GM21576 (cell line): ENCODE data around the gene MIP.
"Not testable (repeated sequence)": the region's sequence is repeated elsewhere in the genome, so short reads cannot be mapped to it uniquely, and the experiment has no call there.

Experiments
- ATAC-seq: cut with Tn5 transposase; IDR thresholded peaks from one replicate; pipeline ENCODE4 v1.9.1; 2021; ENCODE audit warnings: mild to moderate bottlenecking, moderate library complexity; ENCODE audit not compliant: unreplicated experiment

Gene MIP

DNA sequence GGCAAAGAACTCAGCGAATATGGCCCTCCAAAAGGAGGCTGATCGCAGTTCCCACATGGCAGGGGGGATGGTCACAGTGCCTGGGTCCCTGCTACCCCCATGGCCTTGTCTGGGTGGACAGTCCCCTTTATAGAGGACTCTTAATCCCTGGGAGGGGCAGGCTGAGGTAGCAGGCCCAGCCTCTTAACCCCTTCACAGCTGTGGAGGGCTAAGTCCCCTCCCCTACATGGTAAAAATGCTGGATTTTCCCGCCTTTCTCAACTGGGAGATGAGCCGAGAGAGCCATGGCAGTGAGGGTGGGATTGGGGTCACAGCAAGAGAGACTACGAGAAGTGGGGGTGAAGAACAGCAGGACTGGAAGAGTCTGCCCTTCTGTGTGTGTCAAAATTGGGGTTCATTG, at the start of gene MIP:
Gene MIP, minus strand, starts transcription at position 101 of the 400 bp plus-strand sequence. Its CDS starts 44 bp downstream, at position 57.
- no peak for ATAC-seq

DNA sequence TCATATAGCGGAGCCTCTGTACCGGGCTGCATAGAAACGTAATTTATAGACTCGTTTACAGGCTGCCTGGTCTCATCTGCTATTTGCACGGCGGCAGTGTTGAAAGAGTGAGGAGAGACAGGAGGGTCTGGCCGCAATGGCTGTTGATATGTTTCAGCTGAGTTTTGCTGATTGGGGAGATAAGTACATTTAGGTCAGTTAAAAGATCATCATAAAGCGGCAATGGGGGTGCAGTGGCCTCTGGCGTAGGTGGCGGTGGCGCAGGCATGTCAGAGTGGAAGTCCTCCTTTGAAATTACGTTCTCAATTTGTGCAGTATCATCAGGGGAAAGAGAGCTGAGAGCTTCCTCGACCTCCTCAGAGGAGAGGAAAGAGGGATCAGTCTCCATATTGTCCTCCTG, 45.4 kb upstream of the MIP start:
- ATAC-seq: not testable (repeated sequence)

DNA sequence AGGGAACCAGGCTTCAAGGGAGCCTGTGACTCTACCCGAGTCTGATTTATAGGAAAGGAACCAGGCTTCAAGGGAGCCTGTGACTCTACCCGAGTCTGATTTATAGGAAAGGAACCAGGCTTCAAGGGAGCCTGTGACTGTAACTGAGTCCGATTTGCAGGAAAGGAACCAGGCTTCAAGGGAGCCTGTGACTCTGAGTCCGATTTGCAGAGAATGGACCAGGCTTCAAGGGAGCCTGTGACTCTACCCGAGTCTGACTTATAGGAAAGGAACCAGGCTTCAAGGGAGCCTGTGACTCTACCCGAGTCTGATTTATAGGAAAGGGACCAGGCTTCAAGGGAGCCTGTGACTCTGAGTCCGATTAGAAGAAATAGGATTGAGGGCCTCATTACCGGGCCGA, 45.0 kb upstream of the MIP start:
- not testable (repeated sequence) for ATAC-seq

DNA sequence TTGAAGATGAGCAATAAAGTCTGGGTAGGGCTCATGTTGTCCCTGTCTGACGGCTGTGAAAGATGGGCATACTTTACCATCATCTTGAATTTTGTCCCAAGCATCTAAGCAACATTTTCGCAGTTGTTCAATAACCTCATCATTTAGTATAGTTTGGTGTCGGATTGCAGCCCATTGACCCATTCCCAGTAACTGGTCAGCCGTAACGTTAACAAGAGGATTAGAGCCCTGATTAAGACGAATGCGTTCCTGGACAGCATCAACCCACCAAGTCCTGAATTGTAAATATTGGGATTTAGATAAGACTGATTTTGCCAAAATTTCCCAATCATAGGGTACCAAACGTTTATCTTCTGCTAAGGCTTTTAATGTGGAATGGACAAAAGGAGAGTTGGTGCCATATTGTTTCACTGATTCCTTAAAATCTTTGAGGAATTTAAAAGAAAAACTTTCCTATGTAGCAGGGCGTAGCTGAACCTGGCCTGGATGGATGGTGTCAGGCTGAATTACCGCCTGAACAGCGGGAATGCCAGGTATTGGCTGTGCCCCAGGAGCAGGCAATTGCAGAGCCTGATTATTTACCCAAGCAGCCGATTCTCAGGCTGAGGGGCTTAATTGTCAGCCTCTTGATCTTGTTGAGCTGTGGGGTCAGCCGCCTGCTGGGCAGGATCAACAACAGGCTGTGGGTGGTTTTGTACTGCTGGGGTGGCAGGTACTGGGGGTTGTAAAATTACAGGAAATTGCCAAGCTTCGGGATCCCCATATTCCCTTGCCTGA, 43.9 kb upstream of the MIP start:
- not testable (repeated sequence) for ATAC-seq

DNA sequence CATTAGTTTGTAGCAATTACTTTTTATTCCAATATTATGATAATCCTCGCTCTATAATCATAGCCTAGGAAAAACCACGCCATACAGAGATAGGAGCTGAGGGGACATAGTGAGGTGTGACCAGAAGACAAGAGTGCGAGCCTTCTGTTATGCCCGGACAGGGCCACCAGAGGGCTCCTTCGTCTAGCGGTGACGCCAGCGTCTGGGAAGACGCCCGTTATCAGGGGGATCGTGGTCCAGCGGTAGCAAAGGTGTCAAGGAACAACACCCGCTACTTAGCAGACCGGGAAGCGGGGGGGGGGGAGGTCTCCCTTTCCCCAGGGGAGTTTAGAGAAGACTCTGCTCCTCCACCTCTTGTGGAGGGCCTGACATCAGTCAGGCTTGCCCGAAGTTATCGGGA, 42.2 kb upstream of the MIP start:
- not testable (repeated sequence) for ATAC-seq

DNA sequence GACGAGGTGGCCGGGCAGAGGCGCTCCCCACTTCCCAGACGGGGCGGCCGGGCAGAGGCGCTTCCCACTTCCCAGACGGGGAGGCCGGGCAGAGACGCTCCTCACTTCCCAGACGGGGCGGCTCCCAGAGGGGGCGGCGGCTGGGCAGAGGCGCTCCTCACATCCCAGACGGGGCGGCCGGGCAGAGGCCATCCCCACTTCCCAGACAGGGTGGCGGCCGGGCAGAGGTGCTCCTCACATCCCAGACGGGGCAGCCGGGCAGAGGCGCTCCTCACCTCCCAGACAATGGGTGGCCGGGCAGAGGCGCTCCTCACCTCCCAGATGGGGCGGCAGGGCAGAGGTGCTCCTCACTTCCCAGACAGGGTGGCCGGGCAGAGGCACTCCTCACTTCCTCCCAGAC, 40.0 kb upstream of the MIP start:
- not testable (repeated sequence) for ATAC-seq

DNA sequence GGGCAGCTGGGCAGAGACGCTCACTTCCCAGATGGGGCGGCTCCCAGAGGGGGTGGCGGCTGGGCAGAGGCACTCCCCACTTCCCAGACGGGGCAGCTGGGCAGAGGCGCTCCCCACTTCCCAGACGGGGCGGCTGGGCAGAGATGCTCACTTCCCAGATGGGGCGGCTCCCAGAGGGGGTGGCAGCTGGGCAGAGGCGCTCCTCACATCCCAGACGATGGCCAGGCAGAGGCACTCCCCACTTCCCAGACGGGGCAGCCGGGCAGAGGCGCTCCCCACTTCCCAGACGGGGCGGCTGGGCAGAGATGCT, 39.6 kb upstream of the MIP start:
- not testable (repeated sequence) for ATAC-seq

DNA sequence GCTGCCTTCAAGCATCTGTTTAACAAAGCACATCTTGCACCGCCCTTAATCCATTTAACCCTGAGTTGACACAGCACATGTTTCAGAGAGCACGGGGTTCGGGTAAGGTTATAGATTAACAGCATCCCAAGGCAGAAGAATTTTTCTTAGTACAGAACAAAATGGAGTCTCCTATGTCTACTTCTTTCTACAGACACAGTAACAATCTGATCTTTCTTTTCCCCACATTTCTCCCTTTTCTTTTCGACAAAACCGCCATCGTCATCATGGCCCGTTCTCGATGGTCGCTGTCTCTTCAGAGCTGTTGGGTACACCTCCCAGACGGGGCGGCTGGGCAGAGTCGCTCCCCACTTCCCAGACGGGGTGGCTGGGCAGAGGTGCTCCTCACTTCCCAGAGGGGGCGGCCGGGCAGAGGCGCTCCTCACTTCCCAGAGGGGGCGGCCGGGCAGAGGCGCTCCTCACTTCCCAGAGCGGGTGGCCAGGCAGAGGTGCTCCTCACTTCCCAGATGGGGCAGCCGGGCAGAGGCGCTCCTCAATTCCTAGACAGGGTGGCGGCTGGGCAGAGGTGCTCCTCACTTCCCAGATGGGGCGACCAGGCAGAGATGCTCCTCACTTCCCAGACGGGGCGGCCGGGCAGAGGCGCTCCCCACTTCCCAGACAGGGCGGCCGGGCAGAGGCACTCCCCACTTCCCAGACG, 39.1 kb upstream of the MIP start:
- ATAC-seq: not testable (repeated sequence)

DNA sequence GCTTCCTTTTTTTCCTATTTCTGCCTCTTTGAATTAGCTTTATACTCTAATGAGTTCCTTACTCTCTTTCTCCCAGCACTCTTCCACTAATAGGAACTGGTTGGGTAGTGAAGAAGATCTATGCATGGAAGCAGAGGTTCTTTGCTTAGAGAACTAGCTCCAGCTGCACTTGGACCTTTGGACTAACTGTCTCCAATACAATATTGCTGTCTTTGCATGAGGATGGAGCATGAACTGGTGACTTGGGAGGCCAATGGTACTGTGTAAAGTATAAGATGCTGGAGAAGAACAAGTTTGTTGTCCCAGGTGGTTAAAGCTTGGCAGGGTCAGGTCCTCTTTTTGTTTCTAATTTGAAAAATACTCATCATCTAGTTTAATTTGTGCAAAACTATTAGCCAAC, 35.9 kb upstream of the MIP start:
- no peak for ATAC-seq

DNA sequence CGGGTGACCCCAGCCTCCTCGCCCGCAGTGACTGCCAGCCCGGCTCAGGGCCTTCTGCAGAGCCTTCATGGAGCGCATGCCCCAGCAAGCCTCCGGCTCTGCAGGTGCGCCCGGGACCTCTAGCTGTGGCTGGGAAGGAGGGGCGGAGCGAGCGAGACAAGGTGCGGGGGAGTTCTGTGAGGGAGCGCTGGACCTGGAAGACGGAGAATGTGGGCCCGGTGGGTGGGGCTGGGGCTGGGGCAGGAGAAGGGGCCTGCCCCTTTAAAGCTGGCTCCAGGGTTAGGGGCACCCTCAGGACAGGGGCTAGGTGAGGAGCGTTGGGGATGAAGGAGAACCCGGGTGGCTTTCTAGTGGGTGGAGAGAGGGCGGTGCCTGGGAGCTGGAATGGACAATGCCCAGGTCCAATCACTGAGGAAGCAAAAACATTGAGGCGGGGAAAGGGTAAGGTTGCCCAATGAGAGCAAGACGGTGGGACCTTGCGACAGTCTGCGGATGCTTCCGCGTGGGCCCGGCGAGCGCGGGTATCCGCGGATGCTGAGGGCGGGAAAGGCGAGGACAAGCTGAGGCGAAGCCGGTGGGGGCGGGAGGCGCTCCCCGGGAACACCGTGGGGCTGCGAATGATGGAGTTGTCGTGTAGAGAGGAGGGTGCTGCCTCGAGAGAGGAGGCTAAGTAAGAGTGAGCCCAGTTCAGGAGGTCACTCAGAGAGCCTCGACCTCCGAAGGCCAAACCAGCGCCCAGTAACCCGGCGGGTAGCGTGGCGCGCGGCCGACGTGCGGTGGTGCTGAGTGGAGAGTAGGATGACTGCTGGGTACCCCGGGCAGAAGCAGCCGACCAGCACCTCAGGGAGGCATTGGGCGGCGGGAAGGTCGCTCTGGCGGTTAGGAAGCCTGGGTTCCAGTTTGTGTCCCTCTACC, 33.8 kb upstream of the MIP start, which contains the start of gene GLS2:
Gene GLS2, minus strand, starts transcription at position 121 of the 915 bp plus-strand sequence. Its CDS starts 43 bp downstream, at position 78.
- ATAC-seq: peak; percentile 84

DNA sequence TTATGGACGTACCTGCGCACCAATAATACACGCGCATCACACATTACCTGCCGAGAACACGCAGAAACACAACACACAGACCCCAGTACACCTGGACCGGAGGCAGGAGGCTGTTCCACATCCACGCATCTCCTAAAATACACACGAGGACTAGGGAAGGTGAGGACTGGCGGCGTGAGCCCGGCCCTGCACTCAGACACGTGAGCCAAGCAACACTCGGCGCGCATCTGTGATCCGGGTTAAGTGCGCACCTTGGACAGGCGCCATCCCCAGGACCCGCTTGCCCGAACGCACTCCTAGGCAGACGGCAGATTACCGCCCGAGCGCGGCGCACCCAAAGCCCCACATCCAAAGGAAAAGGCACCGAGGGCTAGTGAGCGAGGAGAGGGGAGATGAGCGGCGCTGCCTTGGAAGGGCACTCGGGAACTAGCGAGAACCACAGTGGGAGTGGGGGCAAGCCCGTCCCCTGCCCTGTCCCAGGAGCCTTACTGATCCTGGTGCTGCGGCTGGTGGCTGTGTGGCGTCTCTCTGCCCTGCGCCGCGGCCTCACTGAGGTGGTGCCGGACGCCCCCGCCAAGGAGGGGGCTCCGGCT, 33.1 kb upstream of the MIP start:
- peak; percentile 13 for ATAC-seq

DNA sequence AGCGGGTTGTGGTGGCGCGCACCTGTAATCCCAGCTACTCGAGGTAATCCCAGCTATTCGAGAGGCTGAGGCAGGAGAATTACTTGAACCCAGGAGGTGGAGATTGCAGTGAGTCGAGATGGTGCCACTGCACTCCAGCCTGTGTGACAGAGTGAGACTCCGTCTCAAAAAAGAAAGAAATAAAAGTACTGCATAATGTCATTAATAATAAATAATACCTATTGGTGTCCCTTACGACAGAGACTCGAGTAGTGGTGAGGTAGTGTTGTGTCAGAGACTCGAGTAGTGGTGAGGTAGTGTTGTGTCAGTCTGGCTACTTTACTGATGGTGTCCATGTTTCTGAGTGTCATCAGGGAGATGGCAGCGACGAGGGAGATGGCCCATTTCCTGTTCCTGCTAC, 32.2 kb upstream of the MIP start:
- ATAC-seq: no peak

DNA sequence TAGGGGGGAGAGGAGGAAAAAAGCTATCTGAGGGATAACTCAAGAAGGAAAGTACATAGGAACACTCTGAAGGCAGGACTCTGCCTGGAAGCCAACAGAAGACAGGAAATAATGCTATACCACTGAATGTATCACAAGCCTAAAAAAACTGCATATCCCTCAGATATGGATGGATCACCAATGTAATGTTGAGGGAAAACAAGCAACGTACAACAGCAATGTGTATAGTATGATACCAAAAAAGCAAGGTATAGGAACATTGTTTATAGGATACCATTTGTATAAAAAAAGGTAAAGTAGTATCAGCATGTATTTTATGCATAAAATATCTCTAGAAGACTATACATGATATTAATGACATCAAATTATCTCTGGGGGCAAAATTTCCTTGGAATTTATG, 30.1 kb upstream of the MIP start:
- no peak for ATAC-seq

DNA sequence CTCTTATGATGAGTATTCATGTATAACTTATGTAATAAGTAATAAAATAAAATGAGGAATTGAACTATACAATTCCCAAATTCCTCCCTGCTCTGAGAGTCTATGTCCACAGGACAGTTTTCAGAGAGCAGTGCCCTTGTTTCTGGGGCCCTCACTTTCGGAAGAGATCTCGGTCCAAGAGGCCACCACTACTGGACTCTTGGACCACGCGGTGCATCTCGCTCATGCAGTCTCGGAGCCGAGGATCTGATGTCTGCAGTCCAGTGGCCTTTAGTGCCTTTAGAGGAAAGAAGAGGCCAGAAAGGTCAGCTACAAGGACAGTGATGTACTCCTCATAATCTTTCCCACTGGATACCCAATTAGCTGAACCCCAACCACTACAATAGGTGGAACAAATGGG, 25.2 kb upstream of the MIP start:
- ATAC-seq: no peak

DNA sequence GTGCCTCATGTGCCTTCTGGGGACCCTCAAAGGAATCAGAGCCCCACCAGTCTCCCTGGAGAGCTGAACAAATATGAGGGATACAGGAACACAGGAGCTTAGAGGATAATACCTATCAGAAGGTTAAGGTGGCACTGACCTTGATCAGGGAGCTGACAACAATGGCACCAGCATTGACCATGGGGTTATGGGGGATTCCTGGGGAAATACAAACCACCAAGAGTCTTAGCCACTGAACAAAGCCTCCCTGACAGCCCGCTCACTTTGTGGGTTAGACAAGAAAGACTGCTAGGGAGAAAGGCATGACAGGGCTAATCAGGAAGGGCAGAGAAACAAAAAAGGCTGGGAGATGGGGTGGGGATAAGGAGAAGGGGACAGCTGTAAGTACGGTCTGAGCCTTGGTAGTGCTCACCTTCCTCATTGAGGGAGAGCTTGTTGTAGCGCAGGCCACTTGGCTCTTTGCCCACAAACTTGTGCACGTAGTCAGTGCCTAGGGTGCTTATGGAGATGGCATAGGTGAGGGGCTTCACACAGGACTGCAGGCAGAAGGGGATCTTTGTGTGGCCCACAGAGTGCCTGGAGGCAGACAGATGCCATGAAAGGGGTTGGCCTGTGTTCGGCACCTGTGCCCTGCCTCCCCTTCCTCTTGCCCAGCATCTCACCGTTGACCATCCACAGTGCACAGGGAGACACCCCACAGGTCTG, 23.2 kb upstream of the MIP start:
- no peak for ATAC-seq

DNA sequence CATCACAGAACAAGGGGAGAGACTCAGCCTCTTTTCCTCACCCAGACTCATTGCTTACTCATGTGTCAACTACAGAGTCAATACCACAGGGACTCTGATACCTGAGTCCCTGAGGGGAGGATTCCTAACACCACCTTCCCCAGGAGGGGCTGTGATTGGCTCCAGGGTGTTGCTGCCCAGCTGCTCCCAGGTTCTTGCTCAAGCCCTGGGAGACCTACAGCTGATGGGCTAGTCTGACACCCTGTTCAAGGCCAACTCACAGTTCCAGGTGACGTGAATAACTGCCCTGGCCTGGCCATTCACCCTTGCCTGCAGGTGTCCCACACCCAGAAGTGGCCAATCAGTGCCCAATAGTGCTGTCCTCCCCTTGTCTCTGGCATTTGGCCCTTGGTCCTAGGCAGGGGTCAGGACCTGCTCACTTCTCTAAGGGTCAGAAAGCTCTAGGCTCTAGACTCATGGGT, 22.5 kb upstream of the MIP start:
- no peak for ATAC-seq

DNA sequence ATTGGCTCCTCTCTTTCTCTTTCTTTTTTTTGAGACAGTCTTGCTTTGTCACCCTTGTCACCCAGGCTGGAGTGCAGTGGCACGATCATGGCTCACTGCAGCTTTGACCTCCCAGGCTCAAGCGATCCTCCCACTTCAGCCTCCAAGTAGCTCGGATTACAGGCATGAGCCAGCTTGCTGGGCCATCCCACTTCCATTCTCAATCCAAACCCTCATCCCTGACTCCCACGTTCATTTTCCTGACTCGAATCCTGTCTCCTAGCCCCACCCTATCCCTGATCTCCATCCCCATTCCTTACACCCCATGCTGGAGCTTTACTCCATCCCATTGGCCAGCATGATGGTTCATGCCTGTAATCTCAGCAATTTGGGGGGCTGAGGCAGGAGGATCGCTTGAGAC, 21.7 kb upstream of the MIP start:
- no peak for ATAC-seq

DNA sequence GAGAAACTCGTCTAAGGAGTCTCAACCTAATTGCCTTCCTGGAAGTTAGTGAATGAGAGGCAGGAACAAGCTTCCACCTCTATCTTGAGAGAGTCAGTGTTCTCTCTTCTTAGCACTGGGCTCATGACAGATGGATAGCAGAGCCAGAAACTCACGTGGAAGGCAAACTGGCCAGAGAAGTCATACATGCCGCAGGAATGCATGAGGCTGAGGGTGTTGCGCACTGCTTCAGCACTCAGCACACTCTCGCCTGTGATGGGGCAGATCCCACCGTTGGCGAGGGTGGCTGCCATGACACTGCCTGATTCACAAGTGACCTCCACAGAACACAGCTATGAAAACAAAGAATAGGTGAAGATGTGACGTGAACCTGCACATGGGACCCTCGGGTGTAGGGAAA, 19.9 kb upstream of the MIP start:
- ATAC-seq: no peak

DNA sequence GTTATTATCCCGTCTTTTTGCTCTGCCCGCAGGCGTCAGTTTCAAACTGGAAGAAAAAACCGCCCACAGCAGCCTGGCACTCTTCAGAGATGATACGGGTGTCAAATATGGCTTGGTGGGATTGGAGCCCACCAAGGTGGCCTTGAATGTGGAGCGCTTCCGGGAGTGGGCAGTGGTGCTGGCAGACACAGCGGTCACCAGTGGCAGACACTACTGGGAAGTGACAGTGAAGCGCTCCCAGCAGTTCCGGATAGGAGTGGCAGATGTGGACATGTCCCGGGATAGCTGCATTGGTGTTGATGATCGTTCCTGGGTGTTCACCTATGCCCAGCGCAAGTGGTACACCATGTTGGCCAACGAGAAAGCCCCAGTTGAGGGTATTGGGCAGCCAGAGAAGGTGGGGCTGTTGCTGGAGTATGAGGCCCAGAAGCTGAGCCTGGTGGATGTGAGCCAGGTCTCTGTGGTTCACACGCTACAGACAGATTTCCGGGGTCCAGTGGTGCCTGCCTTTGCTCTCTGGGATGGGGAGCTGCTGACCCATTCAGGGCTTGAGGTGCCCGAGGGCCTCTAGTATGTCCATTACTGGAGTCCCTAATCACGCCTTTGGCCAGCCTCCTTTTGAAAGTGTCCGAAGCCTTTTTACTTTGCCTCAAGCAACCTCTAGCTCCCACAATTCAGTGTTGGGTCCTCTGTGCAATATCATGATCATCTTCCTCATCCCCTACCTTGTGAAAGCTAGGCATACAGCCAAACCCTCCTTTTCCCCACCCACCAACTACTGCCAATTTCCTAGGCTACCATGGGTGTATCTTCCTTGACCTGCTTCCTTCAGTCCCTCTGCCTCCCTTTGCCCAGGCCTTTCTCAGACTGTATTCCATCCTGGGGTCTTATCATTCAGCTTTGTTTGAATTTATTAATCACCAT, 14.8 kb upstream of the MIP start:
- ATAC-seq: no peak
